K562 (cell line): ENCODE data around the gene NEDD8. TPM values are rescaled to one million over a fixed set of nuclear protein-coding genes. Genes with fewer than 3 reads are reported as not detected.
A peak's percentile ranks its signal among the peaks of the same experiment; 100 is the strongest.

Source experiments
- CREM ChIP-seq: IDR thresholded peaks from 2 replicates; pipeline ENCODE4 v1.6.1; 2014; ENCODE audit warnings: antibody characterized with exemption, low read depth
- ETV1 ChIP-seq: fragments of 450-650 bp; conservative IDR thresholded peaks from 2 replicates; pipeline ENCODE4 v1.6.1; 2016; ENCODE audit warnings: missing genetic modification characterization, control low read depth, low read depth, missing compliant biosample characterization
- GATAD2B ChIP-seq: fragments of 450-650 bp; IDR thresholded peaks from 2 replicates; pipeline ENCODE4 v1.6.1; 2017; ENCODE audit warnings: mild to moderate bottlenecking, borderline replicate concordance
- GTF2F1 ChIP-seq: IDR thresholded peaks from 2 replicates; pipeline ENCODE4 v1.6.1; 2011; ENCODE audit warnings: low read depth, low read length, improper control_type of control experiment
- IFI16 ChIP-seq: fragments of 250-450 bp; sonication (Bioruptor Pico); IDR thresholded peaks from 2 replicates; pipeline ENCODE4 v2.1.2; 2022; ENCODE audit warnings: mild to moderate bottlenecking, inconsistent platforms
- KLF16 ChIP-seq: IDR thresholded peaks from 2 replicates; pipeline ENCODE4 v1.6.1; 2016; ENCODE audit warnings: antibody characterized with exemption
- NR2C1 ChIP-seq, 2 experiments: fragments of 450-650 bp; IDR thresholded peaks; 2 replicates each; pipeline ENCODE4 v1.6.1; 2017; ENCODE audit warnings: mild to moderate bottlenecking in 2 of 2, antibody characterized with exemption in 1 of 2, inconsistent platforms in 1 of 2, missing compliant biosample characterization in 1 of 2, missing genetic modification characterization in 1 of 2
- NR2C2 ChIP-seq, 2 experiments: fragments of 200-800 bp in 1 of 2; sonication (Bioruptor generic) in 1 of 2; sonication (generic) in 1 of 2; formaldehyde crosslinking in 1 of 2; IDR thresholded peaks; 2 replicates each; pipeline versions ENCODE4 v1.6.1 to v1.8.0; 2016 to 2022; ENCODE audit warnings: mild to moderate bottlenecking in 1 of 2, missing compliant biosample characterization in 1 of 2, missing genetic modification characterization in 1 of 2, missing genetic modification reagents in 1 of 2
- SNIP1 ChIP-seq: fragments of 450-650 bp; IDR thresholded peaks from 2 replicates; pipeline ENCODE4 v1.7.1; 2017; ENCODE audit warnings: low read depth, mild to moderate bottlenecking
- TAF1 ChIP-seq: IDR thresholded peaks from 2 replicates; pipeline ENCODE4 v1.6.1; 2011; ENCODE audit warnings: mild to moderate bottlenecking, low read length, moderate library complexity; ENCODE audit not compliant: insufficient read depth, control insufficient read depth, severe bottlenecking; ENCODE audit errors: extremely low read depth
- TAF15 ChIP-seq: fragments of 200-400 bp; formaldehyde crosslinking; IDR thresholded peaks from 2 replicates; pipeline ENCODE4 v1.6.1; 2017; ENCODE audit warnings: mild to moderate bottlenecking, low read depth, low read length, moderate library complexity
- ZNF224 ChIP-seq: sonication (generic); formaldehyde crosslinking; IDR thresholded peaks from 2 replicates; pipeline ENCODE4 v1.8.0; 2022; ENCODE audit warnings: mild to moderate bottlenecking, missing genetic modification reagents
- polyA plus RNA-seq, 8 experiments: library from polyadenylated mRNA; depleted of rRNA in 4 of 8; stranded (reverse) in 5 of 8; unstranded in 3 of 8; fragments of >200 nt; fragmentation: Nextera tagmentation in 2 of 8; fragmentation: Illumina TruSeq in 1 of 8; extraction: Ambion mirVana in 2 of 8; extraction: Trizol in 1 of 8; gene quantifications; 2 replicates each; pipeline versions ENCODE4 v1.2.1 to v1.2.3, GENCODE V29; 2011 to 2014; ENCODE audit warnings: inconsistent platforms in 1 of 8, missing spikeins in 1 of 8
- total RNA-seq, 7 experiments: library from RNA; depleted of rRNA in 6 of 7; stranded (reverse); fragments of >200 nt in 6 of 7; fragmentation: Illumina TruSeq in 2 of 7; extraction: Trizol in 2 of 7; gene quantifications; 2 replicates each; pipeline versions ENCODE4 v1.2.1 to v1.2.3, GENCODE V29; 2011 to 2021; ENCODE audit warnings: low replicate concordance in 1 of 7
- TF ChIP-seq, protein P1 (sequence below): sonication (generic); formaldehyde crosslinking; IDR thresholded peaks from 2 replicates; pipeline ENCODE4 v1.8.0; 2022; ENCODE audit warnings: mild to moderate bottlenecking, missing genetic modification reagents
- TF ChIP-seq, protein P2 (sequence below), 3 experiments: fragments of 200-800 bp in 1 of 3; fragments of 250-450 bp in 1 of 3; fragments of 450-650 bp in 1 of 3; sonication (Bioruptor Pico) in 1 of 3; sonication (Bioruptor generic) in 1 of 3; formaldehyde crosslinking in 1 of 3; IDR thresholded peaks; 2 replicates each; pipeline versions ENCODE4 v1.6.1 to v1.8.0; 2016 to 2022; ENCODE audit warnings: mild to moderate bottlenecking in 2 of 3, missing genetic modification characterization in 2 of 3, missing compliant biosample characterization in 1 of 3, moderate library complexity in 1 of 3
- TF ChIP-seq, protein P3 (sequence below): fragments of 200-800 bp; sonication (Bioruptor generic); IDR thresholded peaks from 2 replicates; pipeline ENCODE4 v1.6.1; 2017; ENCODE audit warnings: missing genetic modification characterization, missing compliant biosample characterization
- TF ChIP-seq, protein P4 (sequence below): sonication (generic); formaldehyde crosslinking; IDR thresholded peaks from 2 replicates; pipeline ENCODE4 v1.9.0; 2022; ENCODE audit warnings: mild to moderate bottlenecking, missing genetic modification reagents

The NEDD8 gene
- total and polyA plus RNA-seq, 9 of the 15 experiments (the other 6 are each of a cell fraction or from before 2014, with no cell fraction given) = 142 to 691 (median 260) TPM

DNA sequence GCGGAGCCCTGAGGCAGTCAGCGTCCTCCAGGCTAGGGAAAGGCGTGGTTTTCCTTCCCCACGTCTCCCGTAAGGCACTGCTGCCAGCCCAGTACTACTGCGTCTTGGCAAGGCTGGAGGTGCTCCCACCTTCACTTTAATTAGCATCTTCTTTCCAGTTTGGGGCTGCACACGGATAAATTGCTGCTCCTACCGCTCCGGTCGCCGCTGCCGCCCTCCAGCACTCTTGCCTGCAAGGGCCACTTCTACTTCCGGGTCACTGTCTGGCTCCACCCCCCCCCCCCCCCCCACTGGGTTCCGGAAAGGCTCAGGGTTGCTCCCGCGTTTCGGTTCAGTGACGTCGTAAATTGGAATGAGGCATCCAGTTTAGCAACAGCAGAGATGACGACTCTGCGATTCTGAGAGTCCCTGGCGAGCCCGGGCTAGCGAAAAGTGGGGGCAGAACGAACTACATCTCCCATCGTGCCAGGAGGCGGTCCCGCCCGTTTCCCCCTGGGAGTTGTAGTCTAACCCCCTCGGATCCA is at the start of gene NEDD8 (continued):
- TF ChIP-seq NR2C1 (IDR thresholded peaks at IDR 0.05) (peak; percentile 98), NR2C1 (tag; IDR thresholded peaks at IDR 0.05) (peak; percentile 98), IFI16 (no peak), KLF16 (no peak), TAF1 (peak; percentile 50), TAF15 (no peak), GTF2F1 (no peak), SNIP1 (no peak), GATAD2B (no peak), CREM (peak; percentile 77), NR2C2 (CRISPR knock-in tag; IDR thresholded peaks at IDR 0.05) (peak; percentile 95), NR2C2 (tag; IDR thresholded peaks at IDR 0.05) (peak; percentile 99), ETV1 (tag) (0 out of 2 replicates have a peak, but pooled peaks have one; percentile 15), ZNF224 (no peak)
- TF ChIP-seq, protein P1, sequence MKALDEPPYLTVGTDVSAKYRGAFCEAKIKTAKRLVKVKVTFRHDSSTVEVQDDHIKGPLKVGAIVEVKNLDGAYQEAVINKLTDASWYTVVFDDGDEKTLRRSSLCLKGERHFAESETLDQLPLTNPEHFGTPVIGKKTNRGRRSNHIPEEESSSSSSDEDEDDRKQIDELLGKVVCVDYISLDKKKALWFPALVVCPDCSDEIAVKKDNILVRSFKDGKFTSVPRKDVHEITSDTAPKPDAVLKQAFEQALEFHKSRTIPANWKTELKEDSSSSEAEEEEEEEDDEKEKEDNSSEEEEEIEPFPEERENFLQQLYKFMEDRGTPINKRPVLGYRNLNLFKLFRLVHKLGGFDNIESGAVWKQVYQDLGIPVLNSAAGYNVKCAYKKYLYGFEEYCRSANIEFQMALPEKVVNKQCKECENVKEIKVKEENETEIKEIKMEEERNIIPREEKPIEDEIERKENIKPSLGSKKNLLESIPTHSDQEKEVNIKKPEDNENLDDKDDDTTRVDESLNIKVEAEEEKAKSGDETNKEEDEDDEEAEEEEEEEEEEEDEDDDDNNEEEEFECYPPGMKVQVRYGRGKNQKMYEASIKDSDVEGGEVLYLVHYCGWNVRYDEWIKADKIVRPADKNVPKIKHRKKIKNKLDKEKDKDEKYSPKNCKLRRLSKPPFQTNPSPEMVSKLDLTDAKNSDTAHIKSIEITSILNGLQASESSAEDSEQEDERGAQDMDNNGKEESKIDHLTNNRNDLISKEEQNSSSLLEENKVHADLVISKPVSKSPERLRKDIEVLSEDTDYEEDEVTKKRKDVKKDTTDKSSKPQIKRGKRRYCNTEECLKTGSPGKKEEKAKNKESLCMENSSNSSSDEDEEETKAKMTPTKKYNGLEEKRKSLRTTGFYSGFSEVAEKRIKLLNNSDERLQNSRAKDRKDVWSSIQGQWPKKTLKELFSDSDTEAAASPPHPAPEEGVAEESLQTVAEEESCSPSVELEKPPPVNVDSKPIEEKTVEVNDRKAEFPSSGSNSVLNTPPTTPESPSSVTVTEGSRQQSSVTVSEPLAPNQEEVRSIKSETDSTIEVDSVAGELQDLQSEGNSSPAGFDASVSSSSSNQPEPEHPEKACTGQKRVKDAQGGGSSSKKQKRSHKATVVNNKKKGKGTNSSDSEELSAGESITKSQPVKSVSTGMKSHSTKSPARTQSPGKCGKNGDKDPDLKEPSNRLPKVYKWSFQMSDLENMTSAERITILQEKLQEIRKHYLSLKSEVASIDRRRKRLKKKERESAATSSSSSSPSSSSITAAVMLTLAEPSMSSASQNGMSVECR (CRISPR knock-in tag) = peak; percentile 76; the same call in 1 of the 2 replicates
- TF ChIP-seq, protein P2, sequence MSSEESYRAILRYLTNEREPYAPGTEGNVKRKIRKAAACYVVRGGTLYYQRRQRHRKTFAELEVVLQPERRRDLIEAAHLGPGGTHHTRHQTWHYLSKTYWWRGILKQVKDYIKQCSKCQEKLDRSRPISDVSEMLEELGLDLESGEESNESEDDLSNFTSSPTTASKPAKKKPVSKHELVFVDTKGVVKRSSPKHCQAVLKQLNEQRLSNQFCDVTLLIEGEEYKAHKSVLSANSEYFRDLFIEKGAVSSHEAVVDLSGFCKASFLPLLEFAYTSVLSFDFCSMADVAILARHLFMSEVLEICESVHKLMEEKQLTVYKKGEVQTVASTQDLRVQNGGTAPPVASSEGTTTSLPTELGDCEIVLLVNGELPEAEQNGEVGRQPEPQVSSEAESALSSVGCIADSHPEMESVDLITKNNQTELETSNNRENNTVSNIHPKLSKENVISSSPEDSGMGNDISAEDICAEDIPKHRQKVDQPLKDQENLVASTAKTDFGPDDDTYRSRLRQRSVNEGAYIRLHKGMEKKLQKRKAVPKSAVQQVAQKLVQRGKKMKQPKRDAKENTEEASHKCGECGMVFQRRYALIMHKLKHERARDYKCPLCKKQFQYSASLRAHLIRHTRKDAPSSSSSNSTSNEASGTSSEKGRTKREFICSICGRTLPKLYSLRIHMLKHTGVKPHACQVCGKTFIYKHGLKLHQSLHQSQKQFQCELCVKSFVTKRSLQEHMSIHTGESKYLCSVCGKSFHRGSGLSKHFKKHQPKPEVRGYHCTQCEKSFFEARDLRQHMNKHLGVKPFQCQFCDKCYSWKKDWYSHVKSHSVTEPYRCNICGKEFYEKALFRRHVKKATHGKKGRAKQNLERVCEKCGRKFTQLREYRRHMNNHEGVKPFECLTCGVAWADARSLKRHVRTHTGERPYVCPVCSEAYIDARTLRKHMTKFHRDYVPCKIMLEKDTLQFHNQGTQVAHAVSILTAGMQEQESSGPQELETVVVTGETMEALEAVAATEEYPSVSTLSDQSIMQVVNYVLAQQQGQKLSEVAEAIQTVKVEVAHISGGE (CRISPR knock-in tag; IDR thresholded peaks at IDR 0.05) = no peak; a peak in 1 of 6 replicates
- TF ChIP-seq, protein P3, sequence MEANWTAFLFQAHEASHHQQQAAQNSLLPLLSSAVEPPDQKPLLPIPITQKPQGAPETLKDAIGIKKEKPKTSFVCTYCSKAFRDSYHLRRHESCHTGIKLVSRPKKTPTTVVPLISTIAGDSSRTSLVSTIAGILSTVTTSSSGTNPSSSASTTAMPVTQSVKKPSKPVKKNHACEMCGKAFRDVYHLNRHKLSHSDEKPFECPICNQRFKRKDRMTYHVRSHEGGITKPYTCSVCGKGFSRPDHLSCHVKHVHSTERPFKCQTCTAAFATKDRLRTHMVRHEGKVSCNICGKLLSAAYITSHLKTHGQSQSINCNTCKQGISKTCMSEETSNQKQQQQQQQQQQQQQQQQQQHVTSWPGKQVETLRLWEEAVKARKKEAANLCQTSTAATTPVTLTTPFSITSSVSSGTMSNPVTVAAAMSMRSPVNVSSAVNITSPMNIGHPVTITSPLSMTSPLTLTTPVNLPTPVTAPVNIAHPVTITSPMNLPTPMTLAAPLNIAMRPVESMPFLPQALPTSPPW = peak; percentile 98
- TF ChIP-seq, protein P4, sequence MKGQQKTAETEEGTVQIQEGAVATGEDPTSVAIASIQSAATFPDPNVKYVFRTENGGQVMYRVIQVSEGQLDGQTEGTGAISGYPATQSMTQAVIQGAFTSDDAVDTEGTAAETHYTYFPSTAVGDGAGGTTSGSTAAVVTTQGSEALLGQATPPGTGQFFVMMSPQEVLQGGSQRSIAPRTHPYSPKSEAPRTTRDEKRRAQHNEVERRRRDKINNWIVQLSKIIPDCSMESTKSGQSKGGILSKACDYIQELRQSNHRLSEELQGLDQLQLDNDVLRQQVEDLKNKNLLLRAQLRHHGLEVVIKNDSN = no peak
